Cardiac fibroblast (primary cell): ENCODE results near the gene CFAP97D2.

Experiments used
- DNase-seq, 2 donors: peaks; one replicate each; pipeline versions ENCODE4 v3.0.0 to v3.0.0-alpha.2; 2010; ENCODE audit warnings: low read depth in 2 of 2
- H3K4me3 ChIP-seq, 2 donors: replicated peaks in 1 of 2; 1 replicate in 1 of 2; 2 replicates in 1 of 2; pipeline ENCODE4 v1.5.1; 2011; ENCODE audit warnings: low read depth in 2 of 2, low read length in 2 of 2, mild to moderate bottlenecking in 2 of 2, moderate library complexity in 1 of 2
- TF ChIP-seq, protein P1 (sequence below): IDR thresholded peaks from one replicate; pipeline ENCODE4 v1.5.1; 2011; ENCODE audit warnings: low read depth, mild to moderate bottlenecking, low read length, inconsistent platforms

Gene CFAP97D2

DNA sequence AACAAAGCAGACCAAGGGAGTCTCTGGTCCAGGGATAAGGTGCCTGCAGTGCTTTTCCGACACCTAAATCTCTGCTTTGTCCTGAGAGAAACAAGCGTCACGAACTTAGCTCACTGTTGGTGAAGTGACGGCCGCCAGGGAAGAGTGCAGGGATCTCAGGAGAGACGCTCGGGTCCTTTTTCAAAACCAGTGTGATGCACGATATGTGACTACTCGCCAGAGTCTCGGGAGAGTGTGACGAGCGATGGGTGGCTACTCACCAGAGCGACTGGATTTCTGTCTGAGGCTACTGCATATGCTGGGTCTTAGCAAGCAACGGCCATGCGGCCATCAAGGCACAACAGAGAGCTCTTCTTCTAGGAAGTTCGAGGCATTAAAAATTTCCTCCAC lies 16.5 kb upstream of the CFAP97D2 start:
- H3K4me3 ChIP-seq = no peak overlapping the region
- TF ChIP-seq, protein P1, sequence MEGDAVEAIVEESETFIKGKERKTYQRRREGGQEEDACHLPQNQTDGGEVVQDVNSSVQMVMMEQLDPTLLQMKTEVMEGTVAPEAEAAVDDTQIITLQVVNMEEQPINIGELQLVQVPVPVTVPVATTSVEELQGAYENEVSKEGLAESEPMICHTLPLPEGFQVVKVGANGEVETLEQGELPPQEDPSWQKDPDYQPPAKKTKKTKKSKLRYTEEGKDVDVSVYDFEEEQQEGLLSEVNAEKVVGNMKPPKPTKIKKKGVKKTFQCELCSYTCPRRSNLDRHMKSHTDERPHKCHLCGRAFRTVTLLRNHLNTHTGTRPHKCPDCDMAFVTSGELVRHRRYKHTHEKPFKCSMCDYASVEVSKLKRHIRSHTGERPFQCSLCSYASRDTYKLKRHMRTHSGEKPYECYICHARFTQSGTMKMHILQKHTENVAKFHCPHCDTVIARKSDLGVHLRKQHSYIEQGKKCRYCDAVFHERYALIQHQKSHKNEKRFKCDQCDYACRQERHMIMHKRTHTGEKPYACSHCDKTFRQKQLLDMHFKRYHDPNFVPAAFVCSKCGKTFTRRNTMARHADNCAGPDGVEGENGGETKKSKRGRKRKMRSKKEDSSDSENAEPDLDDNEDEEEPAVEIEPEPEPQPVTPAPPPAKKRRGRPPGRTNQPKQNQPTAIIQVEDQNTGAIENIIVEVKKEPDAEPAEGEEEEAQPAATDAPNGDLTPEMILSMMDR = no peak

DNA sequence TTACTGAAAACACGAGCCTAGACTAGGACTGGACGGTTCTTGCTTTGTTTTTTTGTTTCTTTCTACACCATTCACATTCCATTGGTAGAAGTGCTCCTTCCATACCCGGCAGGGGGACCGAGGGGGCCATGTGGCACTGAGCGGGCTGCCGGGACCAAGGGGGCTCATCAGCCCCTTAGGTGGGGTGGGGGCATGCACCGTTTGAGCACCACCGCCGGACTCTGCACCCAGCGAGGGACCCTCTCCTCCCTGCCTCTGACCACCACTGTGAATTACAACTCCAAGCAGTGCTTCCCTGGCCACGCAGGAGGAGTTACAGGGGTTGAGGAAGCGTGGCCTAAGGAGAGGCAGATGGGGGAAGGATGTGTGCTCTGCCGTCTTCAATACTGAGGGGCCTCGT lies 15.0 kb upstream of the CFAP97D2 start:
- no peak for DNase-seq
- no peak overlapping the region for H3K4me3 ChIP-seq
- TF ChIP-seq, protein P1 = no peak

More for the DNA sequence above, 16.5 kb upstream of the CFAP97D2 start:
- DNase-seq = no peak

DNA sequence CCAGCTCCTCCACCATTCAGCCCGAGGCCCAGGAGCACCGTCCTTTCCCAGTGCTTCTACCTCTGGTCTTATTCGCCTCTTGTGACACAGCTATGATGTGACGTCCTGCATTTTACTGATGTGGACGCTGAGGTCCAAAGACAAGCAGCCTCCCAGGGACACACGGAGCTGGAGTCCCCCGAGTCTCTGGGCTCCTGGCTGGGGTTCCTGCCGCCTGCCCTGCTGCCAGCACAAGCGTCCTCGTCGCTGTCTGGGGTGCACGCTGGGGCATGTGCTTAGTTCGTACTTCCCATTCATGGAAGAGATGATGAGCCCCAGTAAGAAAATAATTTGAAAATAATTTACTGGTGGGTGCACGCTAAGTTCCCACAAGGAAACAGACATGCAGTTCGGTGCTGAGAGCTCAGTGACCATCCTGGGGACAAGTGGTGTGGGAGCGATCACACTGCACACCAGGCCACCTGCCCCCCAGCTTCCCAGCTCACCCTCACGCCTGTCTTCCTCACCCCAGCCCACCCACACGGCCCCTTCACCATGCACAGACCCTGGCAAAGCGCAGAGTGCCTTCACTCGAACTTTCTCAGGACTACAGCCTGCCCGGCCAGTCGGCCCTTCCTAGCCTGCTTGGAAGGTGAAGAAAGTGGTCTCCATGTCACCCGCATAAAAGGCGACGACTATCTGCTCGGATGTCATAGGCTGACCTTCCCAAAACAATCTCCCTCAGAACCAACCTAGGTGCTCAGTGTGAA lies 14.2 kb upstream of the CFAP97D2 start:
- TF ChIP-seq, protein P1 = no peak
- H3K4me3 ChIP-seq = no peak overlapping the region
- no peak for DNase-seq

DNA sequence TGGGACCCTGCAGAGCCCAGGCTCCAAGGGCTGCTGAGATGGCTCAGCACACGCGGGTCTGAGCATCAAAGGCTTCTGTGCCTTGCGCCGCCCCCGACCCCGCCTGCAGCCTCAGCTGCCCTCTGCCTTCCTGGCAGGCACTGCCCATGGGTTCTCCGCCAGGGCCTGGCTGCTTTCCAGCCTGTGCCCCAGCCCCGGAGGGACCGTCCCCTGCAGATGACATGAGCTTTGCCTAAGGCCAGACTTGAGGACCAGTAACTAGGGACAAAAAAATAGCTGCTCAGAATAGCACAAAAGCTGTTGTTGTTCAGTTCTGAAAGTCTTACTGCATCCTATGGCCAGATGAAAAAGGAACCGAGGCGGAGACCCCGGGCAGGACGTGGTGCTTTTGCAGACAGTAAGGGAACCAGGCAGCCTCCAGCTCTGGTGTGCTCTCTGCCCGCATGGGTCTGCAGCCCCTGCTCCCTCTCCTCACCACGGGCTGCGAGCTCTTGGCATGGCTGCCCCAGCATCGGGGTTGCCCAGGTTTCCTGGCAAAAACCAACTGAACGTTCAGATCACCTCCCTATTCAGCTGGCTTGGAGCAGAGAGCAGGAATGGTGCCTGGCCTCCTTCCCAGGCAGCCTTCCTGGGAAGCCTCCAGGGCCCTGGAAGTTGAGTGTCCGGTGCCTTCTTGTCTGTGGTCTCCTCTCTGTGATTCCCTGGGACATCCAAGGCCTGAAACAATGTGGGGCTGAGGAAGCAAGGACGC lies 12.5 kb upstream of the CFAP97D2 start:
- TF ChIP-seq, protein P1 = no peak
- no peak overlapping the region for H3K4me3 ChIP-seq
- peak in 1 of 2 donors; percentile 29 for DNase-seq

DNA sequence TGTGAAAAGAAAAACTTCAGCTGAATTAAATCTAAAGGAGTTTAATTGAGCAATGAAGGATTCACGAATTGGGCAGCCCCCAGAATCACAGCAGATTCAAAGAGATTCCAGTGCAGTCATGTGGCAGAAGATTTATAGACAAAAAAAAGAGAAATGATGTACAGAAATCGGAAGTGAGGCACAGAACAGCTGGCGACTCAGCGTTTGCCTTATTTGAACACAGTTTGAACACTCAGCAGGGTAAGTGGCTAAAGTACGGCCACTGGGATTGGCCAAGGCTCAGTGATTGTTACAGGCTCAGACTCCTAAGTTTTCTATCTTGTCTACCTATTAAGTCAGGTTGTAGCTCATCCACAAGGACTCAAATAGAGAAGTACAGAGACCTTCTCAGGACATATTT lies 11.6 kb upstream of the CFAP97D2 start:
- TF ChIP-seq, protein P1 = no peak
- no peak overlapping the region for H3K4me3 ChIP-seq
- DNase-seq = no peak

DNA sequence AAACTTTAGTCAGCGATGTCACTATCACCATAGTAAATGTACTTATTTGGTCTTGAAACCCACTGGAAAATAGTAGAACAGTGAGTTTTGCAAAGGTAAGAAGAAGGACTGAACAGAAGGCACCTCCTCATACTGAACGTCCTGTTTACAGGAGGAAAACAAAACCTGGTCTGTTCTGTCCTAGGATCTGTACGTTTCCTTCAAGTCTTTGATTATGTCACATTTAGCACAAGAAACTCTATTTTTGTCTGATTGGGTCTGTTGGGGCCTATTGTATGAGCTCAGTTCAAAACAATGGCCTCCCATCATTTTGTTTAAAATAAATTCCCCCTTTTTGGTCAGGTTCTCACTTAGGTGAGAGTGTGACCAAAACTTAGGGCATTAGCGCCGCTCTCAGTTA lies 11.2 kb upstream of the CFAP97D2 start:
- TF ChIP-seq, protein P1 = no peak
- H3K4me3 ChIP-seq = no peak overlapping the region
- DNase-seq = no peak
